CD1c-positive myeloid dendritic cell (primary cell): ENCODE measurements around the gene ATAD5.
"Not testable (repeated sequence)": the region's sequence is repeated elsewhere in the genome, so short reads cannot be mapped to it uniquely, and the experiment has no call there.

Experiments used
- DNase-seq: peaks from one replicate; pipeline ENCODE4 v3.0.0-alpha.2; 2016; ENCODE audit errors: extremely low spot score

Gene ATAD5

GRCh38 chr17:30831663-30832437 is at the start of gene ATAD5:
TSS of gene ATAD5 (plus strand) at chr17:30831966. CDS start at chr17:30832348, 382 bp downstream.
- DNase-seq, result peak; percentile 94

- DNase-seq, result no peak
Measured at GRCh38 chr17:30782206-30782605, 49.6 kb upstream of the ATAD5 start.

- no peak for DNase-seq
Measured at GRCh38 chr17:30788918-30789317, 42.8 kb upstream of the ATAD5 start.

- DNase-seq, result no peak
Measured at GRCh38 chr17:30790279-30790678, 41.5 kb upstream of the ATAD5 start.

- no peak for DNase-seq
Measured at GRCh38 chr17:30793282-30793977, 38.3 kb upstream of the ATAD5 start.

GRCh38 chr17:30794372-30794771 is 37.4 kb upstream of the ATAD5 start:
- no peak for DNase-seq

GRCh38 chr17:30796016-30796415 is 35.8 kb upstream of the ATAD5 start:
- no peak for DNase-seq

- no peak for DNase-seq
Measured at GRCh38 chr17:30801671-30802070, 30.1 kb upstream of the ATAD5 start.

GRCh38 chr17:30805944-30806456 is 25.8 kb upstream of the ATAD5 start:
- DNase-seq, result peak; percentile 59

- no peak for DNase-seq
Measured at GRCh38 chr17:30807896-30808295, 23.9 kb upstream of the ATAD5 start.

- DNase-seq, result peak; percentile 86
Measured at GRCh38 chr17:30808785-30809286, 22.9 kb upstream of the ATAD5 start.

GRCh38 chr17:30809867-30810266 is 21.9 kb upstream of the ATAD5 start:
- no peak for DNase-seq

- no peak for DNase-seq
Measured at GRCh38 chr17:30812218-30813177, 19.3 kb upstream of the ATAD5 start.

GRCh38 chr17:30814236-30814635 is 17.5 kb upstream of the ATAD5 start:
- DNase-seq, result not testable (repeated sequence)

GRCh38 chr17:30814860-30815259 is 16.9 kb upstream of the ATAD5 start:
- DNase-seq, result peak; percentile 60

- DNase-seq, result no peak
Measured at GRCh38 chr17:30816165-30816564, 15.6 kb upstream of the ATAD5 start.

- DNase-seq, result peak; percentile 42
Measured at GRCh38 chr17:30819971-30820705, 11.6 kb upstream of the ATAD5 start.

GRCh38 chr17:30821871-30822723 is 9.7 kb upstream of the ATAD5 start:
- DNase-seq, result peak; percentile 50

GRCh38 chr17:30822919-30823318 is 8.8 kb upstream of the ATAD5 start:
- DNase-seq, result peak; percentile 60

- no peak for DNase-seq
Measured at GRCh38 chr17:30823421-30823820, 8.3 kb upstream of the ATAD5 start.
